ENCODE measurements around the gene S1PR1.
"Not testable (repeated sequence)": the region's sequence is repeated elsewhere in the genome, so short reads cannot be mapped to it uniquely, and the experiment has no call there.

Gene S1PR1

DNA sequence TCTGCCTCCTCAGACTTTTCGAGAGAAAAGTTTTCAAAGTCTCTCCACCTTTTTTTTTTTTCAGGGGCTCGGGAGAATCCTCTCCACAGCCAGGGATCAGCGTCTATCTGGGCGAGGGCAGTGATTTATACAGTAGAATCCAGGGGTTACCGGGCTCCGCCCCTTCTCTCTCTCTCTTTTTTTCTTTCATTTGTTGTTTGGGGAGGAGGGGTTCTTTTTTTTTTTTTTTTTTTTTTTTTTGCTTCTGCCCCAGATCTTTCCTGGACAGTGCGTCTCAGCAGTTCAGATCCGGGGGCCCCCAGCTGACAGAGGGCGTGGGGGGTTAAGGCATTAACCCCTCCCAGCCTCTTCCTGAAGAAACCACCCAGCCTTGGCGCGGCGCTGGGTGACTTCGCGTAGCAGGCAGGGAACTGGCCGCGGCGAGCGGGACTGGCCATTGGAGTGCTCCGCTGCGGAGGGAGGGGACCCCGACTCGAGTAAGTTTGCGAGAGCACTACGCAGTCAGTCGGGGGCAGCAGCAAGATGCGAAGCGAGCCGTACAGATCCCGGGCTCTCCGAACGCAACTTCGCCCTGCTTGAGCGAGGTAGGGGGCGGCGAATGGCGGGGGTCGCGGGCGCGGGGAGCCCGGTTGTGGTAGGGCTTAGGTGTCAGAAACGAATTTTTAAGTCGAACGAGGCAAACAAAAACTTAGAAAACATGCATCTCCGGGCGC is at the start of gene S1PR1:
Gene S1PR1, plus strand, starts transcription at position 504 of the 713 bp plus-strand sequence. CDS start 1,966 bp downstream, outside the sequence.
- no peak for DNase-seq

DNA sequence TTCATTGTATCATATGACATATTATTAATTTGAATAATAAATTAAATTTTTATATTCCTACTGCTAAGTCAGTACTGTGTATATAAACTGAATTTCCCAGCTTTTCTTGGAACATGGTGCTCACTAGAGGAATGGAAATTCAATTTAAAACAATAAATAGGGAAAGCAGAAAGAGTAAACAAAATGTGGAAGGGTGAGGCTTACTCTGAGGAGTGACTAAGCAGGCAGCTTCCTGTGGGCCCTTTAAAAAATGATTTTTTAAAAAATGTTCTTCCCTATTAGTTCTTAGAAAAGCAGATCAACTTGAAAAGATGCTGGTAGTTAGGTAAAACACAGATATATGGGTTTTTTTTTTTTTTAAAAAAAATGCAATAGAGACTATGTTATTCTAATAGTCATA is 49.5 kb upstream of the S1PR1 start:
- no peak for DNase-seq

- DNase-seq, result no peak
Measured at GRCh38 chr1:101188331-101188730, 48.5 kb upstream of the S1PR1 start.

- DNase-seq, result not testable (repeated sequence)
Measured at GRCh38 chr1:101188968-101189367, 47.9 kb upstream of the S1PR1 start.

DNA sequence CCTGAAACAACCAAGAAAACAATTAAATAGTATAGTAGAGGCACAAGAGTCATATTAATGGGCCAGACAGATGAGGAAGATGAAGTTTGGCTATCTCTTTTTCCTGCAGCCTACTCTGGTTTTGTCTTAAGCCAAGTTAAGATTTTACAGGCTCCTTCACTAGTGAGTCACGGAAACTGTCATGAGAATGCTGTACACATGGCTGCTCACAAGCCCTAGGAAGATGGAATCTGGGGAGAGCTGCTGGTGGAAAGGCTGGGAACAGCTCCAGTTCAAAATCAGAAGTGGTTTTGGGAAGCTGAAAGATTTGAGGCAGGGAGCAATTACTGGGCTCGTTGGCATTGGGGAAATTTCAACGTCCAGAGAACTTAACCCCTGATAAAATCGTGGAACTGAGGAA is 46.4 kb upstream of the S1PR1 start:
- DNase-seq, result no peak

DNA sequence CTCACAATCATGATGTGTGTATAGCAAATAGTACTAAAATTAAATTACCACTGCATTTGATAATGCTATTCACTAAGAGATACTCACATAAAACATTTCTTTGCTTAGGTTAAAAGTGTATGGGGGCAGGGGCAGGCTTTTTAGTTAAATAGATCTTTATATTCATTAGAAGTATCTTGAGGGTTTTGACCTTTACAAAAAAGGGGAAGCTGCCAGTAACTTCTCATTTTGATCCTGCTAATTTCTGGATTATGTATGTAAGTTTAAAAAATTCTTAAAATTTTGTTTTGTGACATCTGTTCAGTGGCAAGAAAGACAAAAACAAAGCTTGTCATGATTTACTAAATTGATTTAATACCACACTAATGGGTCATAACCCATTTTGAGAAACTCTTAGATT is 45.8 kb upstream of the S1PR1 start:
- no peak for DNase-seq

GRCh38 chr1:101193733-101194169 is 43.1 kb upstream of the S1PR1 start:
- DNase-seq, result no peak

DNA sequence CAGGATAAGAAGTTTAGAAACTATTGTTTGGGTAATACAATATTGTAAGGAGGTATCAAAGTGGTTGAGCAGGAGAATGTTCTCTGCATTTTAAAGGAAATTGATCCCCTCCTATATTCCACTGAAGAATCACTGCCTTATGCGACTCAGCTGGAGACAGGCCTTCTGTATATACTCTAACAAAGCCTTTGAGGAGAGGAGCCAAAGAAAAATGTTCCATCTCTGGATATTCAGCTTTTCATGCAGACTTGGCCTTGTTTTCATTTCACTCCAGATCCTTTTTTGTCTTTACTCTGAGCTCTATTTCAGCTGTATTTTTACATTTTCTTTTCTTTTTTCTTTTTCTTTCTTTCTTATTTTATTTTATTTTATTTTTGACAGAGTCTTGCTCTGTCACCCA is 42.1 kb upstream of the S1PR1 start:
- no peak for DNase-seq

DNA sequence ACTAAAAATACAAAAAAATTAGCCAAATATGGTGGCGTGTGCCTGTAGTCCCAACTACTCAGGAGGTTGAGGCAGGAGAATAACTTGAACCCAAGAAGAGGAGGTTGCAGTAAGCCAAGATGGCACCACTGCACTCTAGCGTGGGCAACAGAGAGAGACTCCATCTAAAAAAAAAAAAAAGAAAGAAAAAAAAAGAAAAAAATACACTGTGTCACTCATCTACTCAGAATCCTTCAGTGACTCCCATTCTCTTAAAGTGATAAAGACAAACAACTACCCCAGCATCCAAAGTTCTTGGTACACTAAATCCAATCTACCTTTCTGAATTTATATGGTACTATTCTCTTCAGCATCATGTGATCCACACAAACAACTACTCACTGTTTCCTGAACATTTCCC is 40.2 kb upstream of the S1PR1 start:
- DNase-seq, result no peak

- no peak for DNase-seq
Measured at GRCh38 chr1:101198842-101199636, 37.8 kb upstream of the S1PR1 start.

DNA sequence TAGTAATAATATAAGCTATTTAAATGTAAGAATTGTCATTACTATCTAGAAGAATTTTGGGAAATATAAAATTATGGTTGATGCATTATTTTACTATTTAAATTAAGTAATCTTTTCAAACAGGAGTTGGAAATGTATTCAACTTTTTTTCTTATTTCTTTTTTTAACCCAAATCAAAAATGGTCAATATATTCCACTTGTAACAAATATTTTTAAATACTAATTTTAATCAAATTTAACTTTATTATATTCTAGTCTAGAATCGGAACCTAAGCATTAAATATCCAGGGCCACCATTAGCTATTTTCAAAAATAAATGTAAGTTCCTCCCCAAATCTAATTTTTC is 37.2 kb upstream of the S1PR1 start:
- DNase-seq, result no peak

DNA sequence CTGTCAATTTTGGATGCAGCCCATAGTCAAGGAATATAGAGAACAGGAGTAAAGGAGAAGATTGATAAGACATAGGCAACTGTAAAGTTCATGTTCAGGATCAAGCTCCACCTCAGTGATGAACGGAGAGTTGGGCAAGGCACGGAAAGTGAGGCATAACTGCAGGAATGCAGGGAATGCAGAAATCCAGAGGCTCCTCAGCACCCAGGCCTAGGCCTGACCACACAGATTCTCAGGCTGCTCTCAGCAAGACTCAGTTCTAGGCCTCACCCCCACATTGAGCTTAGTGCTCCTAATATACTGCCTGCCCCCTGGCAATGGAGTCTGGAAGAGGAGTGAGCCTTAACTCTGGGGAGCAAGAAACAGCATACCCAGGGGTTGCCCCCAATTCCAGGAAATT is 36.3 kb upstream of the S1PR1 start:
- DNase-seq, result no peak

DNA sequence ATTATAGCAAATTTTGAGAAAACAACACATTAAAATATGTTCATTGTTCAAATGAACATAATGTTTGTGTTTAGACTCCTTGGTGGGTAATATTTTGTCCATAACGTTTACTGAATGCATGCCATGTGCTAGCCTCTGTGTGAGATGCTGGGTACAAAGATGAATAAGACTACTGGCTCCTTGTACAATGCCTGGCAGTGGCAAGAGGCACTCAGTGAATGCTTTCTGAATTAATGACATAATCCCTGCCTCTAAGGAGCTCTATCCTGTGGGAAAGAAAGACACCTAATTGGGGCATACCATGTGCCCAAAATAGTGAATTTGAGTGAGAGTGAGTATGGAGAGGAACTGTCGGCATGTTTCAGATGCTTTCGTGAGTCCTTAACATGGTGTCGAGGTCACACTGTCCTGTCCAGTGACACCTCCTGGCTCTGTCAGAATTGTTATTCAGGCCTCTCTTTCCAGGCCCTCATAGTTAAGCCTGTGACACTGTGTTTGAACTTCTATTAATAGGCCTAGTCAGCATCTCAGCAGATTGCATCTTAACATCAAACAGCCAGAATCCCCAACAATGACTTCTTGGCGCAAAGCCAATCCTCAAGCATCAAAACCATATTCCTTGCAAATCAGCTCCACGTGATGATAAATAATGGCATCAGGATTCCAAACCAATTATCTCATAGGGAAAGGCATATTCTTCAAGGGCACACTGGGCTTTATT is 32.8 kb upstream of the S1PR1 start:
- peak; percentile 8 for DNase-seq

- no peak for DNase-seq
Measured at GRCh38 chr1:101205457-101205856, 31.4 kb upstream of the S1PR1 start.

DNA sequence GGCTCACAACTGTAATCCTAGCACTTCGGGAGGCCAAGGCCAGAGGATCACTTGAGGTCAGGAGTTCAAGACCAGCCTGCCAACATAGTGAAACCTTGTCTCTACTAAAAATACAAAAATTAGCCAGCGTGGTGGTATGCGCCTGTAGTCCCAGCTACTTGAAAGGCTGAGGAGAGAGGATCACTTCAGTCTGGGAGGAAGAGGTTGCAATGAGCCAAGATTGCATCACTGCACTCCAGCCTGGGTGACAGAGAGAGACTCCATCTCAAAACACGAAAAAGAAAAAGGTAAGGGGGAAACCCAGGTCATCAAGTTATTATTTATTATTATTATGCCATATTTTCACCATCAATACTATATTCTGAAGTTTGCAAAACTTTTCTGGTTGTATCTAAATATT is 30.7 kb upstream of the S1PR1 start:
- DNase-seq, result not testable (repeated sequence)

DNA sequence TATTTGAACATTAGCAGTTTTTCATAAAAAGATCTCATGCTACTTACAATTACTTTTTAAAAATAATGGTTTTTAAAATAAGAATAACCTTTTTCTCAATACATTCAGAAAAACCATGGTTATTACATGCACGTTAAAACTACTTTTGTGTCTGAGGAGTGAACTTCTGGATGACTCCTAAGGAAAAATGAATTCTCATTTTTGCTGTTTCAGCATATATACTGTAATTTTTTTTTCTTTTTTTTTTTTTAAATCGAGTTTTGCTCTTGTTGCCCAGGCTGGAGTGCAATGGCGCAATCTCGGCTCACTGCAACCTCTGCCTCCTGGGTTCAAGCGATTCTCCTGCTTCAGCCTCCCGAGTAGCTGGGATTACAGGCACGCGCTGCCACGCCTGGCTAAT is 29.5 kb upstream of the S1PR1 start:
- not testable (repeated sequence) for DNase-seq

DNA sequence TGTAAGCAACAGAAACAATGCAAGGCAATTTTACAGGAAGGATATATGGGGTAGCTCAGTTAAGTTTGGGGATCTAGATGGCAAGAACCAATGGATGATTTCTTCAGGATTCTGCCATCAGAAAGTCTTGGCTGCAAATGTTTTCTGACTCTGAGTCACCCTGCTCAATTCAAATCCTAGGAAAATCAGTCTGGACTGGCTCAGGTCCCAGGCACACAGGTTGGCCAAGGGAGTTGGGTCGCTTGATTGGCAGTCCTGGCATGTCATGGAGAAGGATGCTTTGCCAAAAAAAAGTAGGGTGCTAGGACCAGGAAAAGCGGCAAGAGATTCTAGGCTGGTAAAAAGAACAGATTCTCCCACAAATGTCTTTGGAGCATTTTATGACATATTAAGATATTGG is 28.9 kb upstream of the S1PR1 start:
- DNase-seq, result no peak

DNA sequence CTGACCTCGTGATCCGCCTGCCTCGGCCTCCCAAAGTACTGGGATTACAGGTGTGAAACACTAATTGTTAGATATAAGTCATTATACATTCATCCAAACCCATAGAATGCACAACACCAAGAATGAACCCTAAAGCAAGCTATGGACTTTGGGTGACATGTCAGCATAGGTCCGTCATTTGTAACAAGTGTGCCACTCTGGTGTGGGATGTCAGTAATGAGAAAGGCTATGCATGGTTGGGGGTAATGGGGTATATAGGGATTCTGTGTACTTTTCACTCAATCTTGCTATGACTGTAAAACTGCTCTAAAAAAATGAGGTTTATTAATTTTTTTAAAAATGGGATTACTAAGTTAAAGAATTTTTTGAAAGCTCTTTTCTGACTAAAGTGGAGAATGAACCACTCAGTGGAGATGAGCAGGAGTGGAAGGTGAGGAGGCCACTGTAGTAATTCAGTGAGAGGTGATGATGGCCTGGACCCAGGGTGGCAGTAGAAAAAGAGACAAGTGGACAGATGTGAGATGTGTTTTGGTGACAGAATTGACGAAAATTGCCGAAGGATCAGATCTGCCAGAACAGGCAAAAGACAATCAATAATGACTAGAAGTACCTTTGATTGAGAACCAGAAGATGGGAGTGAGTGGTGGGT is 21.3 kb upstream of the S1PR1 start:
- DNase-seq, result no peak

- no peak for DNase-seq
Measured at GRCh38 chr1:101216623-101217022, 20.2 kb upstream of the S1PR1 start.

DNA sequence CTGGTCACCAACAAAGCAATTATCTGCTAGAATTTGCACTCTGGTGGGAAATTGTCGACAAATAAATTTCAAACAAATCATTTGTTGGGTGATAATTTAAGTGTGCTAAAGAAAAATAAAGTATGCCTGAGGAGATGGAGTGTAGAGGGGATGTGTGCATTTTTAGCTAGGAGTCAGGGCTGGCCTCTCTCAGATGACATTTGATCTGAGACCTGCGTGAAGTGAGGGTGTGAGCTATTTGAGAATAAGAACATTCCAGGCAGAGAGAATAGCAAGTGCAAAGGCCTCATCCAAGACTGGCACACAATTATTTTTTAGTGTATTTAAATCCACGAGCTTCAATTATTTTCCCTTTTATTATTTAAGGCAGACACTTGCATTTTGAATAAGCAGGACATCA is 19.7 kb upstream of the S1PR1 start:
- DNase-seq, result no peak

DNA sequence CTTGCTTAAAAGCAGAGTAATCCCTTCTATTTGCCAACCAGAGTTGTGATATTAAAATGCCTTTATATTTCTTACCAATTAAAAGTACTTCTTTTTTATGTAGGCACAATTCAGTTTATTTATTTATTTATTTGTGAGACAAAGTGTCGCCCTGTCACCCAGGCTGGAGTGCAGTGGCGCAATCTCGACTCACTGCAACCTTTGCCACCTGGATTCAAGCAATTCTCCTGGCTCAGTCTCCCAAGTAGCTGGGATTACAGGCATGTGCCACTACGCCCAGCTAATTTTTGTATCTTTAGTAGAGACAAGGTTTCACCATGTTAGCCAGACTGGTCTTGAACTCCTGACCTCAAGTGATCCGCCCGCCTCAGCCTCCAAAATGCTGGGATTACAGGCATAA is 17.9 kb upstream of the S1PR1 start:
- not testable (repeated sequence) for DNase-seq

GRCh38 chr1:101219924-101220870 is 16.6 kb upstream of the S1PR1 start:
- no peak for DNase-seq

All from NCI-H1092 (cell line).